Activated naive CD8-positive, alpha-beta T cell treated with anti-CD3 and anti-CD28 coated beads, Interleukin-2, amount 50 U/mL, for 24 hours (primary cell): ENCODE measurements around the gene EXT2.

Experiments used
- ATAC-seq: fragments of 150-1000 bp; cut with Tn5 transposase; one replicate; pipeline ENCODE4 v1.10.0; 2021
- DNase-seq: peaks from one replicate; pipeline ENCODE4 v3.0.0; 2021
- H3K27ac Mint-ChIP-seq: one replicate; pipeline ENCODE4 v1.8.0; 2021; ENCODE audit warnings: mild to moderate bottlenecking, mixed read lengths
- H3K27me3 Mint-ChIP-seq: one replicate; pipeline ENCODE4 v1.8.0; 2021; ENCODE audit warnings: mixed read lengths
- H3K36me3 Mint-ChIP-seq: one replicate; pipeline ENCODE4 v1.8.0; 2021; ENCODE audit warnings: low read depth, mixed read lengths
- H3K4me1 Mint-ChIP-seq: one replicate; pipeline ENCODE4 v1.8.0; 2021; ENCODE audit warnings: mixed read lengths
- H3K4me3 Mint-ChIP-seq: one replicate; pipeline ENCODE4 v1.8.0; 2021; ENCODE audit warnings: mild to moderate bottlenecking, moderate library complexity, mixed read lengths
- H3K9me3 Mint-ChIP-seq: one replicate; pipeline ENCODE4 v1.8.0; 2021; ENCODE audit warnings: mixed read lengths

The EXT2 gene

GRCh38 chr11:44269369-44270351 lies 174.2 kb downstream of the EXT2 start:
- no peak overlapping the region for H3K27ac Mint-ChIP-seq
- no peaks in the 10 kb centered on the region for H3K27me3 Mint-ChIP-seq
- H3K4me3 Mint-ChIP-seq: no peak overlapping the region
- no peak for DNase-seq
- no peak for ATAC-seq
- H3K36me3 Mint-ChIP-seq: no peaks in the 10 kb centered on the region
- no peaks in the 10 kb centered on the region for H3K9me3 Mint-ChIP-seq
- no peaks in the 10 kb centered on the region for H3K4me1 Mint-ChIP-seq

GRCh38 chr11:44270403-44271273 lies 175.2 kb downstream of the EXT2 start:
- ATAC-seq (no peak), DNase-seq (no peak)
- Mint-ChIP-seq H3K27me3 (no peaks in the 10 kb centered on the region), H3K4me3 (no peak overlapping the region), H3K36me3 (no peaks in the 10 kb centered on the region), H3K9me3 (no peaks in the 10 kb centered on the region), H3K4me1 (no peaks in the 10 kb centered on the region), H3K27ac (no peak overlapping the region)

- no peaks in the 10 kb centered on the region for H3K4me1 Mint-ChIP-seq
- H3K27me3 Mint-ChIP-seq: no peaks in the 10 kb centered on the region
- H3K9me3 Mint-ChIP-seq: no peaks in the 10 kb centered on the region
- H3K27ac Mint-ChIP-seq: no peak overlapping the region
- DNase-seq (no peak), ATAC-seq (no peak)
- no peak overlapping the region for H3K4me3 Mint-ChIP-seq
- no peaks in the 10 kb centered on the region for H3K36me3 Mint-ChIP-seq
Observed at GRCh38 chr11:44271286-44271685, 175.8 kb downstream of the EXT2 start.

GRCh38 chr11:44274404-44274803 lies 178.9 kb downstream of the EXT2 start:
- Mint-ChIP-seq H3K9me3 (no peaks in the 10 kb centered on the region), H3K36me3 (no peaks in the 10 kb centered on the region), H3K4me3 (no peak overlapping the region), H3K27ac (no peak overlapping the region), H3K27me3 (no peaks in the 10 kb centered on the region), H3K4me1 (no peaks in the 10 kb centered on the region)
- ATAC-seq (no peak), DNase-seq (no peak)

- H3K27ac Mint-ChIP-seq: no peak overlapping the region
- DNase-seq: no peak
- H3K36me3 Mint-ChIP-seq: no peaks in the 10 kb centered on the region
- no peak overlapping the region for H3K4me3 Mint-ChIP-seq
- H3K4me1 Mint-ChIP-seq: no peaks in the 10 kb centered on the region
- no peaks in the 10 kb centered on the region for H3K27me3 Mint-ChIP-seq
- no peaks in the 10 kb centered on the region for H3K9me3 Mint-ChIP-seq
- ATAC-seq: no peak
Observed at GRCh38 chr11:44275241-44275640, 179.8 kb downstream of the EXT2 start.

GRCh38 chr11:44275961-44276550 lies 180.6 kb downstream of the EXT2 start:
- Mint-ChIP-seq H3K36me3 (no peaks in the 10 kb centered on the region), H3K4me3 (no peak overlapping the region), H3K4me1 (no peaks in the 10 kb centered on the region), H3K27me3 (no peaks in the 10 kb centered on the region), H3K27ac (no peak overlapping the region), H3K9me3 (no peaks in the 10 kb centered on the region)
- ATAC-seq (no peak), DNase-seq (no peak)

GRCh38 chr11:44277196-44278090 lies 182.0 kb downstream of the EXT2 start:
- Mint-ChIP-seq H3K4me1 (no peaks in the 10 kb centered on the region), H3K36me3 (no peaks in the 10 kb centered on the region), H3K27ac (no peak overlapping the region), H3K27me3 (no peaks in the 10 kb centered on the region), H3K4me3 (no peak overlapping the region), H3K9me3 (no peaks in the 10 kb centered on the region)
- ATAC-seq (no peak), DNase-seq (no peak)

- no peak for DNase-seq
- no peaks in the 10 kb centered on the region for H3K9me3 Mint-ChIP-seq
- H3K27ac Mint-ChIP-seq: no peak overlapping the region
- no peaks in the 10 kb centered on the region for H3K4me1 Mint-ChIP-seq
- H3K4me3 Mint-ChIP-seq: no peak overlapping the region
- H3K36me3 Mint-ChIP-seq: no peaks in the 10 kb centered on the region
- no peaks in the 10 kb centered on the region for H3K27me3 Mint-ChIP-seq
- ATAC-seq: no peak
Observed at GRCh38 chr11:44279483-44279882, 184.0 kb downstream of the EXT2 start.

- no peaks in the 10 kb centered on the region for H3K27me3 Mint-ChIP-seq
- H3K36me3 Mint-ChIP-seq: no peaks in the 10 kb centered on the region
- no peak overlapping the region for H3K27ac Mint-ChIP-seq
- H3K9me3 Mint-ChIP-seq: no peaks in the 10 kb centered on the region
- ATAC-seq (no peak), DNase-seq (no peak)
- H3K4me3 Mint-ChIP-seq: no peak overlapping the region
- H3K4me1 Mint-ChIP-seq: no peaks in the 10 kb centered on the region
Observed at GRCh38 chr11:44280257-44280656, 184.8 kb downstream of the EXT2 start.

- DNase-seq (no peak), ATAC-seq (no peak)
- Mint-ChIP-seq H3K27ac (no peak overlapping the region), H3K4me3 (no peak overlapping the region), H3K4me1 (no peaks in the 10 kb centered on the region), H3K9me3 (no peaks in the 10 kb centered on the region), H3K36me3 (no peaks in the 10 kb centered on the region), H3K27me3 (no peaks in the 10 kb centered on the region)
Observed at GRCh38 chr11:44281151-44281550, 185.7 kb downstream of the EXT2 start.

GRCh38 chr11:44282620-44283019 lies 187.1 kb downstream of the EXT2 start:
- no peak for DNase-seq
- no peaks in the 10 kb centered on the region for H3K36me3 Mint-ChIP-seq
- H3K4me1 Mint-ChIP-seq: no peaks in the 10 kb centered on the region
- H3K27ac Mint-ChIP-seq: no peak overlapping the region
- no peaks in the 10 kb centered on the region for H3K27me3 Mint-ChIP-seq
- no peaks in the 10 kb centered on the region for H3K9me3 Mint-ChIP-seq
- ATAC-seq: no peak
- H3K4me3 Mint-ChIP-seq: no peak overlapping the region

GRCh38 chr11:44285756-44286155 lies 190.3 kb downstream of the EXT2 start:
- Mint-ChIP-seq H3K27ac (no peak overlapping the region), H3K27me3 (peaks cover 3% of the 10 kb centered on the region), H3K36me3 (no peaks in the 10 kb centered on the region), H3K4me3 (no peak overlapping the region), H3K4me1 (no peaks in the 10 kb centered on the region), H3K9me3 (no peaks in the 10 kb centered on the region)
- ATAC-seq: no peak
- DNase-seq: no peak

GRCh38 chr11:44286268-44286880 lies 190.9 kb downstream of the EXT2 start:
- peak; percentile 70 for ATAC-seq
- no peaks in the 10 kb centered on the region for H3K36me3 Mint-ChIP-seq
- H3K27me3 Mint-ChIP-seq: peaks cover 3% of the 10 kb centered on the region
- no peaks in the 10 kb centered on the region for H3K4me1 Mint-ChIP-seq
- peak; percentile 70 for DNase-seq
- no peaks in the 10 kb centered on the region for H3K9me3 Mint-ChIP-seq
- no peak overlapping the region for H3K27ac Mint-ChIP-seq
- H3K4me3 Mint-ChIP-seq: no peak overlapping the region
